Endothelial cell (in vitro differentiated cells): ENCODE results near the gene PPIE. TPM values are rescaled to one million over a fixed set of nuclear protein-coding genes. Genes with fewer than 3 reads are reported as not detected.
A peak's percentile ranks its signal among the peaks of the same experiment; 100 is the strongest.

Experiments used
- DNase-seq: peaks from one replicate; pipeline ENCODE4 v3.0.0; 2021; ENCODE audit warnings: low spot score
- H3K27ac Mint-ChIP-seq: one replicate; pipeline ENCODE4 v1.8.0; 2021; ENCODE audit warnings: mixed read lengths, inconsistent platforms; ENCODE audit not compliant: unreplicated experiment
- H3K27me3 Mint-ChIP-seq: one replicate; pipeline ENCODE4 v1.8.0; 2021; ENCODE audit warnings: mild to moderate bottlenecking, moderate library complexity, mixed read lengths, inconsistent platforms; ENCODE audit not compliant: unreplicated experiment
- H3K36me3 Mint-ChIP-seq: one replicate; pipeline ENCODE4 v1.8.0; 2021; ENCODE audit warnings: mild to moderate bottlenecking, low read depth, mixed read lengths, inconsistent platforms; ENCODE audit not compliant: unreplicated experiment
- H3K4me1 Mint-ChIP-seq: one replicate; pipeline ENCODE4 v1.8.0; 2021; ENCODE audit warnings: mild to moderate bottlenecking, mixed read lengths, inconsistent platforms; ENCODE audit not compliant: unreplicated experiment
- H3K4me3 Mint-ChIP-seq: one replicate; pipeline ENCODE4 v1.8.0; 2021; ENCODE audit warnings: mild to moderate bottlenecking, mixed read lengths, inconsistent platforms; ENCODE audit not compliant: unreplicated experiment
- H3K9me3 Mint-ChIP-seq: one replicate; pipeline ENCODE4 v1.8.0; 2021; ENCODE audit warnings: mixed read lengths, inconsistent platforms; ENCODE audit not compliant: unreplicated experiment
- CTCF ChIP-seq: fragments of 200-600 bp; sonication (generic); IDR thresholded peaks from one replicate; pipeline ENCODE4 v1.5.0; 2021; ENCODE audit warnings: antibody characterized with exemption; ENCODE audit not compliant: unreplicated experiment
- total RNA-seq: library from RNA; stranded (reverse); fragmentation: NEBNext Ultra II Directional; extraction: Animal tissue kit (Norgen Biotek cat#: 25700); gene quantifications from one replicate; pipeline ENCODE4 v1.2.1, GENCODE V29; 2021; ENCODE audit not compliant: unreplicated experiment

Gene PPIE
- total RNA-seq, 1 donor from 2014 or later: 38.1 TPM

DNA sequence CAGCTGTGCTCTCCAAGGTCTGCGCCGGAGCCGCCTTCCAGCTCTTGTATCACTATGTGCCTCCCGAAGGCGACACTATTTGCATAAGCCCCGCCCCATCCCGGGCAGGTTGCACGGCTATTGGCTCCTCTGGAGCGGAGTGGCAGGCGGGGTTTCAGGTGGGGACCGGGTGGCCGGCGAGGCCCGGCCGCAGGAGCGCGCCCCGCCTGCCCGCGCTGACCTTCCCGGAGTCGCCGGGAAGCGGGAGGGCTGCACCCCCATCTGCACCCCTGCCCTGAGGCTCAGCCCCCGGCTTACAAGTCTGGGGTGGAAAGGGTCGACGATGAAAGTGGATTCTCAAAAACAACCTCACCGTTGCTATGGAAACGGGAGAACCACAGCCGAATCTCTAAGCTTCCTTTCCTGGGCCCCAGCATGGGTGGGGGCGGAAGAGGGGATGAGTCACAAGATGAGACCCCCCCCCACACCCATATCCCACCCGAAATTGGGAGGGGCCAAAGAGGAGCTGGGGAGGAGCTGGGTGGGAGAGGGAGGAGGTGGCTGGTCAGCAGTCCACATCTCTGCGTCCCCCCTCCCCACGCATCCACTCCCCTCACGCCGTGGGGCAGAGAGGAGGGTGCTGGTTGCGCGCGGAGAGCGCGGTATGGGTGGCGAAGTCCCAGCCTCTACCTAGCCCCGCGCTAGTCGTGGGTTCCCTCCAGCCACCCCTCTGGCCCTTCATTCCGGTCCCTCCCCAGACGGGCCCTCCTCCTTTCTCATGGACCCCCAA is 47.1 kb upstream of the PPIE start, which contains the start of gene HPCAL4:
Gene HPCAL4 (minus strand): TSS at position 51 of the 769 bp plus-strand sequence. CDS start 6,830 bp downstream, outside the sequence.
- no peak for TF ChIP-seq CTCF
- no peak within 1 kb of the TSS for H3K27ac Mint-ChIP-seq
- peak; percentile 90 for DNase-seq
- H3K4me1 Mint-ChIP-seq: peaks cover 8% of the 10 kb centered on the region
- H3K36me3 Mint-ChIP-seq: peaks cover 6% of the 10 kb centered on the region
- H3K9me3 Mint-ChIP-seq: no peaks in the 10 kb centered on the region
- peaks cover 34% of the 10 kb centered on the region for H3K27me3 Mint-ChIP-seq
- no peak within 1 kb of the TSS for H3K4me3 Mint-ChIP-seq

- no peak for DNase-seq
- no peaks in the 10 kb centered on the region for H3K9me3 Mint-ChIP-seq
- peaks cover 6% of the 10 kb centered on the region for H3K36me3 Mint-ChIP-seq
- H3K4me3 Mint-ChIP-seq: no peak overlapping the region
- H3K27ac Mint-ChIP-seq: no peak overlapping the region
- no peak for TF ChIP-seq CTCF
- H3K4me1 Mint-ChIP-seq: peaks cover 8% of the 10 kb centered on the region
- peaks cover 36% of the 10 kb centered on the region for H3K27me3 Mint-ChIP-seq
These were observed 46.3 kb upstream of the PPIE start for GRCh38 chr1:39692152-39693074.

GRCh38 chr1:39694026-39694425 is 44.7 kb upstream of the PPIE start:
- H3K9me3 Mint-ChIP-seq: no peaks in the 10 kb centered on the region
- TF ChIP-seq CTCF: no peak
- peaks cover 8% of the 10 kb centered on the region for H3K4me1 Mint-ChIP-seq
- H3K27me3 Mint-ChIP-seq: peaks cover 29% of the 10 kb centered on the region
- DNase-seq: no peak
- no peaks in the 10 kb centered on the region for H3K36me3 Mint-ChIP-seq
- H3K4me3 Mint-ChIP-seq: no peak overlapping the region
- no peak overlapping the region for H3K27ac Mint-ChIP-seq

- Mint-ChIP-seq H3K9me3 (no peaks in the 10 kb centered on the region), H3K27ac (no peak overlapping the region), H3K27me3 (peaks cover 25% of the 10 kb centered on the region), H3K4me3 (no peak overlapping the region), H3K4me1 (peaks cover 5% of the 10 kb centered on the region), H3K36me3 (no peaks in the 10 kb centered on the region)
- no peak for DNase-seq
- TF ChIP-seq CTCF: no peak
These were observed 43.7 kb upstream of the PPIE start for GRCh38 chr1:39695016-39695415.
